Stimulated activated CD4-positive, alpha-beta T cell treated with anti-CD3 and anti-CD28 coated beads, TNF-alpha, amount 100 ng/mL, for 4 hours (primary cell): ENCODE measurements around the gene KCNRG.
"Not testable (repeated sequence)": the region's sequence is repeated elsewhere in the genome, so short reads cannot be mapped to it uniquely, and the experiment has no call there.

ENCODE experiments used
- DNase-seq, 3 experiments: peaks; one replicate each; pipeline ENCODE4 v3.0.0-alpha.2; 2020; ENCODE audit warnings: low read depth in 3 of 3

The KCNRG gene, protein sequence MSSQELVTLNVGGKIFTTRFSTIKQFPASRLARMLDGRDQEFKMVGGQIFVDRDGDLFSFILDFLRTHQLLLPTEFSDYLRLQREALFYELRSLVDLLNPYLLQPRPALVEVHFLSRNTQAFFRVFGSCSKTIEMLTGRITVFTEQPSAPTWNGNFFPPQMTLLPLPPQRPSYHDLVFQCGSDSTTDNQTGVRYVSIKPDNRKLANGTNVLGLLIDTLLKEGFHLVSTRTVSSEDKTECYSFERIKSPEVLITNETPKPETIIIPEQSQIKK

DNA sequence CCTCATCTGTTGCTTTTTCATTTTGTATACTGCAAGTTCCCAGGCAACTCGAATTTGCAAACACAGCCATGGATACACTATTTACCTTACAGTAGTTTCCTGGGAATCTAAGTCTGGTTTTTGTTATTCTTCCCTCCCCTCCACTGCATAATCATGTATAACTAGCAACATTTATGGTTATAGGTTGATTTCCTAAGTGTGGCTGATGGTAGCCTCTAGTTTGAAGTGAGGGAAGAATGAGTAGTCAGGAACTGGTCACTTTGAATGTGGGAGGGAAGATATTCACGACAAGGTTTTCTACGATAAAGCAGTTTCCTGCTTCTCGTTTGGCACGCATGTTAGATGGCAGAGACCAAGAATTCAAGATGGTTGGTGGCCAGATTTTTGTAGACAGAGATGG is at the start of gene KCNRG:
Gene KCNRG (plus strand): TSS at position 187 of the 400 bp plus-strand sequence. CDS start 50 bp downstream, at position 237.
- DNase-seq = no peak

DNA sequence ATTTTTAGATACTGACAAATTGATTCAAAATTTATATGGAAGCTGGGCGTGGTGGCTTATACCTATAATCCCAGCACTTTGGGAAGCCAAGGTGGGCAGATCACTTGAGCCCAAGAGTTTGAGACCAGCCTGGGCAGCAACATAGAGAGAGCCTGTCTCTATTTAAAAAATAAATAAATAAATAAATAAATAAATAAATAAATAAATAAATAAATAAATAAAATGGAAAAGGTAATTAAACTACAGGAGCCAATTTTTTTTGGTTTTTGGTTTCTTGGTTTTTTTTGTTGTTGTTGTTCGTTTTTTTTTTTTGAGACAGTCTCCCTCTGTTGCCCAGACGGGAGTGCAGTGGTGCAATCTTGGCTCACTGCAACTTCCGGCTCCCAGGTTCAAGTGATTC is 47.8 kb upstream of the KCNRG start:
- DNase-seq = no peak

DNA sequence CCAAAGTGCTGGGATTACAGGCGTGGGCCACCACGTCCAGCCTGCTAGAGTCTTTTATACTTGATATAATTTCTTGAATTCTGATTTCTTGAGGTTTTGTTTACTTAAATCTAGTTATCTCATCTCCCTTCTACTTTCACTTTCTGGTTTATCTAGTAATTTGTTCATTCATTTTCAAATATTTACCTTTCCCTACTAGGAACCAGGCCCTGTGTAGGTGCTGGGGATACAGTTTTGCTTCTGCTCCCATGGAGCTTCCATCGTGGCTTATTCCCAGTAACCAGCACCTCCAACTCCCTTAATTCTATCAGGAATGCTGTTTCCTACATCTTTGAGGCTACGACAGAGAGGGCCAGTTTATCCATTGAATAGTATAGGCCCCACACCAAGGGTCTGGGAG is 42.5 kb upstream of the KCNRG start:
- no peak for DNase-seq

DNA sequence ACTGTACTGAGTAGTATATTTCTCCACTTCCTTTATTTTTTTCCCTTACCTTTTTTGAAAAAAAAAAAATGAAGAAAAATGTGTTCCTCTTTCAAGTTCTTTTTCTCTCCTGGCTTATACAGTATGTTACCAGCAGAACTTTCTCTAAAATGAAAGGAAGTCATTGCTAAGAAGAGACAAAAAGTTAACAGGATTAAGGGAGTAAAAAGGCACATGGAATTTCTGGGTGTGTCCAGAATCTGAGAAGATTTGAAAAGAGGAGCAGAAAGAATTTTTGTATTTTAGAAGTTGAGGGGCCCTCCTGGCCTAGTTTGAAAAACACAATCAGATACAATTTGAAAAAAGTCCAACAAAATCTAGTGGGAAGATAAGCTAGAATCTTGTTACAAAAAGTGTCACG is 39.4 kb upstream of the KCNRG start:
- no peak for DNase-seq

DNA sequence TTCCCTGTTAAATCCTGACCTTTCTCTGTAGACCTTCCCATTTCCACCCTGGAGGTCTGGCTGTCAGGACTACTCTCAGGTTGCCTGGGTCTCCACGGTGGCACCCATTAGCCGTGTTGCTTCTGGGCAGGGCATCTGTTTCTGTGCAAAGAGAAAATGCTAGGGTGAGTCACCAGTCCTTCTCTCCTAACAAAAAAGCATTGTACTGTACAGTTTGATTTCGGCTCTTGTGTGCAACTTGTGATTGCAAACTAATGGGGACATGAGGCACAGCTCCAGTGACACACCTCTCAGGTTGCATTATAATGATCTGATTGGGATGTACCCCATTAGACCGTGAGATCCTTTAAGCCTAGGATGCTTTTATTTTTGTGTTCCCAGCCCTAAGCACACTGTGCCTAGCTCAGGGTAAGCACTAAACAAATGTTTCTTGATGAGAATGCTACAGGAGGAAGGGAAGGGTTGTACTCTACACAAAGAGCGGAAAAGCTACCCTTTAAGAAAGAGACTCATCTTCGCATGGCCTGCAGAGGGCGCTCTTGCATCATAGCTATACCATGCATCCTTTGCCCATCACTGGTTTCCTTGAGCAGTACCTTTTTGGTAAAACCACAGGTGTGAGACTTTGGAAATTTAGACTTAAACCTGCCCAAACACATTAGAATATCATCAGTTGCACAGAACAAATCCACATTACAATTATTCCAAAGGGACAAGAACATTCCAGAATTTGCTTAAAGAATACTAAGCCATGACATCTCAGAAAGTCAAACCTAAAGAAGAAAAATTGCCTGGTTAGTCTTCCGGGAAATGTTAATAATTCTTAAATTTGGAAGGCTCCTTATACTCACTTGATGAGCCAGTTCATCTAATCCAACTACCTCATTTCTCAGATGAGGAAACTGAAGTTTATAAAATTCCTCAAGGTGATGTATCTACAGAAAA is 38.7 kb upstream of the KCNRG start:
- DNase-seq = peak; percentile 49 to 61 (median 60)

DNA sequence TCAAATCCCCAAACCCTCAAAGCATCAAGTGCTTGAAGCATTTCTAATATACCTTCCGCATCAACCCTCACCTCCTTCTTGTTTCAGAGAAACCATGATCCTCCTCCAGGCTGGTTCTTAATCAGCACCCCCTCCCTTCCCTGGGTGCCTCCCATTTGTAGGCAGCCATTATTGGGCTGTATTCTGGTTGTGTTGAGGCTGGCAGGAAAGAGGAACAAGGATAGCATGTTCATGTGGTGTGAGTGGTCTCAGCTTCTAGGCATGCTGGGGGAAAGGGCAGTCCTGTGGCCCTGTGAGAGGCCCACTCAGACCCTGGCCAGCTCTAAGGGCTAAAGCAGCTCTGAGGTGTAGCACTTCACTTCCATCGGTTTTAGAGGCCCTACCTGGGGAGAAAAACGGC is 37.3 kb upstream of the KCNRG start:
- no peak for DNase-seq

DNA sequence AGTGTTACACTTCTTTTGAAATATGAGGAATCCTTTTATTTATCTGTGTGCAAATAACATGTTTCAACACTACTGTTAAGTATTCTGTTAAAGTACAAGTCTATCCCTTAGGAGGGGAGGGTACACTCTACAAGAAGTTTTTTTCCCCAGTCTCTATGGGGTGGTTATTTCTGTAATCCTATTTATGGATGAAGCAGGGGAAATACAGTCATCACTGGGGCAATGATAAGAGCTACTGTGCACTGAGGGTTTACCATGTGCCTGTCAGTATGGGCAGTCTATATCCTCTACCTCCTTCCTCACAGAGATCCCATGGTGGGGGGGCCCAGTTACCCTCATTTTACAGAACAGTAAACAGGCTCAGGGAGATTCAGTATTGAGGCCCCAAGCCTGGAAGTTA is 35.0 kb upstream of the KCNRG start:
- DNase-seq = no peak

DNA sequence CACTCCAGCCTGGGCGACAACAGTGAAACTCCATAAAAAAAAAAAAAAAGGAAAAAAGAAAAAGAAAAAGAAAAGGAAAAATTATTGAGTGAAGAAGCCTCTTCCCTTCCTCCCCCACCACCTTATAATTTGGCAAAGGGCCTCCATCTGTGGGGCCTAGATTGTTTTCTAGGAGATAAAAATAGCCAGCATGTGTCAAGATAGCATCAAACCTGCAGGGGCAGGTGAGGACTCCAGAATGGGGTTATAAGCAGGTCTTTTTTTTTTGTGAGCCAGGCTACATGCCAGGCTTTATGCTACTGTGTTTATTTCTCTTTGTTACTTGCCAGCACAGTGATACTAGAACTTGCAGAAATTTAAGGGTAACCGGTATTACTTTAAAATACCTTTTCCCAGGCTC is 30.1 kb upstream of the KCNRG start:
- no peak for DNase-seq

DNA sequence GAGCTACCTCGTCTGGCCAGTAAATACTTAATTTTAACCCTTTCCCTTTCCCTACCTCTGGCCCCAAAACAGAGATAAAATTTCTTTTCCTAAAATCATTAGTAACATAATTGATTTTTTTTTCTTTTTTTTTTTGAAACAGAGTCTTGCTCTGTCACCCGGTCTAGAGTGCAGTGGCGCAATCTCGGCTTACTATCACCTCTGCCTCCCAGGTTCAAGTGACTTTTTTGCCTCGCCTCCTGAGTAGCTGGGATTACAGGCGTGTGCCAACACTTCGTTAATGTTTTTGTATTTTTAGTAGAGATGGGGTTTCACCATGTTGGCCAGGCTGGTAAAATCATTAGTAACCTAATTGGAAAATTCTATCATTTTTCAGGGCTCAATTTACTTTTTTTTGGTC is 28.8 kb upstream of the KCNRG start:
- DNase-seq = no peak

DNA sequence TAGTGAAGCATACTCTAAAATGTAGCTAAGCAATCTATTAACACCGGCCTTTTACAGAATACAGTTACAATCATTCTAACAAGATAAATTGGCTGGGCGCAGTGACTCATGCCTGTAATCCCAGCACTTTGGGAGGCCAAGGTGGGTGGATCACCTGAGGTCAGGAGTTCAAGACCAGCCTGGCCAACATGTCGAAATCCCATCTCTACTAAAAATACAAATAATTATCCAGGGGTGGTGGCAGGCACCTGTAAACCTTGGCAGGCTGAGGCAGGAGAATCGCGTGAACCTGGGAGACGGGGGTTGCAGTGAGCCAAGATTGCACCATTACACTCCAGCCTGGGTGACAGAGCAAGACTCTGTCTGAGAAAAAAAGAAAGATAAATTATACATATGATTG is 24.6 kb upstream of the KCNRG start:
- DNase-seq = not testable (repeated sequence)

DNA sequence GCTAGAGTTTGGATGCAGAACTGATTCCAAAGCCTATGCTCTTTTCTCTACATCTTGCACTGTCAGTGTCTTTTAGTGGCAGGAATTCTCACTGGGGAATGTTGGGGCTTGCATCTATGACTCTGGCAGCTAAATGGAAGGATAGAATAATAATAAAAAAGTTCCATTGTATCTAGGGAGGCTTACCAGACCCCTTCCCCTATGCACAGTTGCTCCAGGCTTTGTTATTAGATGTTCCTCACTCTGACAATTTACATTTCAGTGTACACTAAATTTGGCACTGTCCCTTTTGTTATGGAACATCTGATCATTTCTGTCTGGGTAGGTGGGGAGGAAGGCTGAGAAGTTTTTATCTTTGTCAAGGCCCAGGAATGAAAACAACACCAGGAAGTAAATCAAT is 22.1 kb upstream of the KCNRG start:
- no peak for DNase-seq

DNA sequence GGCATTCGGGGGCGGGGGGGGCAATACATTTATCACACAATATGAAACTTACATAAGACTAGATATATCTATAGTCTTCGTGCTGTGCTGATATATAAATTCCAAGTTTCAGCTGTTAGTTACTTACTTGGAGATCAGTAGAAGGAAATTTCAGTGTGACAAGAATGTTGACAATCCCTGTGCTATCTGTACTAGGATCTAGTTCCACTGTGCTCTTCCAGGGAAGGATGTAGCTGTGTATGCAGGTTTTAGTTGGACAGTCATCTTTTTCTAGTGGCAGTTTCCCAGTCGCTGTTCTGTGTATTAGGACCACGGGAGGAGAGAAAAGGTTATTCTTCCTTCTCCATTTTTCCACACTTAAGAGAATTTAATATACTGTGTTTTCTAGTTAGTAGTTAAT is 21.6 kb upstream of the KCNRG start:
- DNase-seq = no peak

DNA sequence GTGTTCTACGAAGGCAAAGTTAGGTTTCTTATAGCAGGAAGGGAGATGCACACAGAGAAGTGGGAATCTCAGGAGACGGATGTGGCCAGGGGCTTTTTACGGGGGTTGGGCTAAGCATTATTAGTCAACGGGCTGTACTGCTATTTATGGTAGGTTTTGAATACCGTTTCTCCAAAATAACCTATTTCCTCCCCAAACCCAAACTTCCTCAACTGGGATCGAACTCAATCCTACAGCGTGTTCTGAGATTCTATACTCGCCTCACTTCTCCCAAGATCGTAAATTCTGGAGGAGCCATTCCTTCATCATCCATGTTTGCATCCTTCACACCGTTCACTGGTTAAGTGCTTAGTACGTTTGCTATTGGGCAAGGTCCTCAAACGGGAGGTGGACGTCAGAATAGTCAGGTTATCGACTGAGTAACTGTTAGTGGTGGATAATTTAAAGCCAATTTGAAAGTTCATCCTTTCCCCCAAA is 19.6 kb upstream of the KCNRG start:
- no peak for DNase-seq

DNA sequence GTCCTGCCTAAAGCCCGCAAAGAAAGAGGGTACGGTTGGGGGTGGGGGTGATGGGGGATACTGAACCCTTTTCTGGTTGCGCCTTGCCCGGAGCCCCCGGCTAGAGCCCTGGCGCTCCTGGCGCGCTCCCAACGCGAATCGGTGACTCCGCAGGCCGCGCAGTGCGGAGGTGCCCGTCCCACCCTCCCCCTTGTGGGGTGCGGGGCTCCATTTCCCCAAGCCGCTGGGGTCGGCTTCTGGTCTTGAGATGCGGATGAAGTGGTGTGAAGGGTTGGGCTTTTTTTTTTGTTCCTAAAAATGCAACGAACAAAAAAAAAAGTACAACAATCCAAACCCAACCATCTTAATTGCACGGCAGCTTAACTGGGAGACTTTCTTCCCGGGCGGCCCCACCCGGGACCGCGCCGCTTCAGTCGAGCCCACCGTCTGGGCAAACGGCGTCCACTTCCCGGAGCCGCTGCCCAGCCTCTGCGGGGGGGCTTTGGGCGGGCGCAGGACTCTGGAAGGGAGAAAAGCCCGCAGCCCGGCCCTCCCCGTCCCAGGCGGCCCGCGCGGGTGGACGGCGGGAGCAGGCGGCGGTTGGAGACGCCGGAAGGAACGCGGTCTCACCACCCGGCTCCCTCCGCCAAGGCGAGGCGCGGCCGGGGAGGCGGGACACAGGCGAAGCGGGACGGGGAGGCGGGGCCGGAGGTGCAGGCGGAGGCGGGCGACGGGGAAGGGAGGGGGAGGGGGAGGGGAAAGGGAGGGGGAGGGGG is 18.9 kb upstream of the KCNRG start:
- DNase-seq = peak; percentile 77 to 83 (median 80)

DNA sequence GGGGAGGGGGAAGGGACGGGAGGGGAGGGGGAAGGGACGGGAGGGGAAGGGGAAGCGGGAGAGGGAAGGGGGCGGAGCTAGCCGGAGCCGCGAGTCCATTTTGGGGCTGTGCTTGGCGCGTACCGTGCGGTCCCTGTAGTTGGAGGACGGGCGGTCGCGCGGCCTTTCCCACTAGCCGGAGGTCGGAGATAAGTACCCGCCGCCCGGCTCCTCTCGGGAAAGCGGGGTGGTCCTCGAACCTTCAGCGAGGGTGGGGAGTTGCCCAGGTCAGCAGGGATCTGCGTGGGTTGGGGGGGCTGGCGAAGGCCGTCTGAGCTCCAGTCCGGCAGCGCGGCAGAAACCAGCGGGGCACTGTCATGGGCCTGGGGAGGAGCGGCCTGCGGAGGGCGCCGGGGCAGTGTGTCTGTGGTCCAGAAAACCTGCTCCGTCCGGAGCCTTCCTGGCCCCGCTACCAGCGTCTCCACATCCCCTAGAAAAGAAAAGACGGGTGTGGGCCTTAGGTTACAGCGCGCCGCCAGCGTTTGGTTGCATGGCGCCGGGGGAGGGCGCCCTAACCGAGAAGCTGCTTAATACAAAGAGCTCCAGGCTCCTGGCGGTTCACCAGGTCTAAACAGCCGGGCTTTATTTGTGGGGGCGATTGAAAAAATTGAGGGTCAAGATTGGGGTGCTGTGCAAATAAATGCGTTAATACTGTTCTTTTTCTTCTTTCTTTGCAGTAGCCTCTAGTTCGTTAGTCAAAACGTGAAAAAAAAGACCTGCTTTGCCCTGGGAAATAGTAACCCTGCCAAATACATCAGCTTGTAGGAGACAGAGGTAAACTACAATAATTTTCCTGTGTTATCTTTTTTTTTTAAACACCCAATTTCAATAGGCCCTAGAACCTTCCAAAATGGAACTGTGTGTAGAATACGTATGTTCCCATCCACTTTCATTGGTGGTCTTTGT is 18.0 kb upstream of the KCNRG start, which contains the start of gene TRIM13:
Gene TRIM13 (plus strand): TSS at position 92 of the 945 bp plus-strand sequence. CDS start 14,899 bp downstream, outside the sequence.
- DNase-seq = peak; percentile 65 to 72 (median 66)

DNA sequence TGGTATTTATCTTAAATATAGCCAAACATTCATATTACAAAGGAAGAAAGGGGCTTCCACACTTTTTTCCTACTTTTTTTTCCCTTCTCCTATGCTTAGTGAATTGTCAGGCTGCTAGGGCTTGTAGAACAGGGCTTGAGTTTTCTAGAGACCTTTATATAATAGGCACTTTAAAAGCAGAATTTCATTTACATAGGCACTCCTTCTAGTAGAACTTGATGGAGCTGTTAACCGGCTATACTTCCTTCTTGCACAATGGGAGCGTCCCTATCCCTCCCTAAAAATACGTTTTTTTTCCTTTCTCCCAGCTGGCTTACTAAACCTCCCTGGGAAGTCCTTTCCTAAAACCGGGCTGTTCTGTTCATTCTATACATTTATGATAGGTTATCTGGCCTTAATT is 17.3 kb upstream of the KCNRG start:
- DNase-seq = no peak

DNA sequence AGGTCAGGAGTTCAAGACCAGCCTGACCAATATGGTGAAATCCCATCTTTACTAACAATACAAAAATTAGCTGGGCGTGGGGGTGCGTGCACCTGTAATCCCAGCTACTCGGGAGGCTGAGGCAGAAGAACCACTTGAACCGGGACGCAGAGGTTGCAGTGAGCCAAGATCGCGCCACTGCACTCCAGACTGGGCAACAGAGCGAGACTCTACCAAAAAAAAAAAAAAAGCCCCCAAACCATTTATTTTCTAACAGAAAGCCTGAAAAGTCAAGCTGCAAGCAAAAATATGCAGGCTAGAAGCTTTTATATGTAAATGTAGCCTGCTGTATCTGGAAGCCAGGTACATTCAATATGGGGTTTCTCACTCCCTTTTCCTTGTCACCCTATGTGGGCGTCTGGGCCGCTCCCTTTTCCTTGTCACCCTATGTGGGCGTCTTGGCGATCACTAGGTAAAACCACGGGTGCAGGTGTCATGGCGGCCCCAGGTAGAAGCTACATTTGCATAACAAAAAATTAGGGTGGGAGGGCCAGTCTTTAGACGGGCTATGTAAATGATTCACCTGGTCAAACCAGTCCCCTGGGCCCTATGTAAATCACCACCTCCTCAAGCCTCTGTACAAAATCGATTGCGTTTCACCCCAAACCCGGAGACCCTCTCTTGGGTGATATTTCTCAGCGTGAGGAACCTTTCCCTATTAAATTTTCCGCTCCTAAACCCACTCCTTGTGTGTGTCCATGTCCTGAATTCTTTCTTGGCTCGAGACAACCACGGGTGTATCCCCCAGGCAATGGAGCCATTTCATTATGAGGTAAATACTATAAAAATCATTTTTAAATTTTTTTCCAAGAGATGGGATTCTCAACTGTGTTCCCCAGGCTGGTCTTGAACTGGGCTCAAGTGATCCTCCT is 16.3 kb upstream of the KCNRG start:
- DNase-seq = no peak

DNA sequence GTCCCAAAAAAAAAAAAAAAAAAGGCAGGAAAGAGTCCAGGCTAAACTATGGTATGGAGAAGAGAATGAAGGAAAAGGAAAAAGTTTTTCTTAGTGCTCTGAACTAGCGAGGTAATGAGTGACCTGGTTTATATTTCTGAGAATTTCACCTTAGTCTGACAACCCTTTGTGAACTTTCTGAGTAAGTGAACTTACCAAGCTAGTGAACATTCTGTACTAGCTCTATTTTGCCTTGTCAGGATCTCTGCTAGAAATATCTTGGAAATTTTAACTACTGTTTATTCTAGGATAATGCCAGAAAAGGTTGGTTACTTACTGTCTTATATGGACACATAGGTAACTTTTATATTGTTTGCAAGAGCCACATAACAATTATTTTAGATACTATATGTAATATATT is 14.0 kb upstream of the KCNRG start:
- DNase-seq = no peak

DNA sequence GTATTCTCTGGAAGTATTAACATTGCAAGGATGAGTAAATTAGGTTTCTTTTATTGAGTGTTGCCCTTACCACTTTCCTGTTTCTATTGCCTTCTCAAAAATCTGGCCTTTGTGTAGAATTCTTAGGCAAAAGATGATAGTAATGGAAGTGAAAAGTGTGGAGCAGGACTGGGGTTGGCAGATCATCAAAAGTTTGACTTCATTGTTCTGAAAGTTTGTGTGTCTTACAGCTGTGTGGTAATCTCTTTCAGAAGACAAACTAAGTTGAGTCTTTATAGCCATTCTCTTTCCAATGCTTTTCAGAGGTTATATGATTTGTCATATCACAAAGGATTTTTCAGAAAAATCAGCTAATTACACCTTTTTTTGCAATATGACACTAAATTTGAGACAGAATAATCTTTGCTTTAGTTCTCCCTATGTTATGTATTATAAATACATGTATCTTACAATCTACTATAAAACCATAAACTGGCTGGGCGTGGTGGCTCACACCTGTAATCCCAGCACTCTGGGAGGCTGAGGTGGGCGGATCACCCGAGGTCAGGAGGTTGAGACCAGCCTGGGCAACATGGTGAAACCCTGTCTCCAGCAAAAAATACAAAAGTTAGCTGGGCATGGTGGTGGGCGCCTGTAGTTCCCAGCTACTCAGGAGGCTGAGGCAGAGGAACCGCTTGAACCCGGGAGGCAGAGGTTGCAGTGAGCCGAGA is 8.7 kb upstream of the KCNRG start:
- DNase-seq = no peak
